GM21367 (cell line): ENCODE results near the gene RASSF4.

Source experiments
- ATAC-seq: cut with Tn5 transposase; IDR thresholded peaks from one replicate; pipeline ENCODE4 v1.9.1; 2021; ENCODE audit not compliant: unreplicated experiment

Gene RASSF4

DNA sequence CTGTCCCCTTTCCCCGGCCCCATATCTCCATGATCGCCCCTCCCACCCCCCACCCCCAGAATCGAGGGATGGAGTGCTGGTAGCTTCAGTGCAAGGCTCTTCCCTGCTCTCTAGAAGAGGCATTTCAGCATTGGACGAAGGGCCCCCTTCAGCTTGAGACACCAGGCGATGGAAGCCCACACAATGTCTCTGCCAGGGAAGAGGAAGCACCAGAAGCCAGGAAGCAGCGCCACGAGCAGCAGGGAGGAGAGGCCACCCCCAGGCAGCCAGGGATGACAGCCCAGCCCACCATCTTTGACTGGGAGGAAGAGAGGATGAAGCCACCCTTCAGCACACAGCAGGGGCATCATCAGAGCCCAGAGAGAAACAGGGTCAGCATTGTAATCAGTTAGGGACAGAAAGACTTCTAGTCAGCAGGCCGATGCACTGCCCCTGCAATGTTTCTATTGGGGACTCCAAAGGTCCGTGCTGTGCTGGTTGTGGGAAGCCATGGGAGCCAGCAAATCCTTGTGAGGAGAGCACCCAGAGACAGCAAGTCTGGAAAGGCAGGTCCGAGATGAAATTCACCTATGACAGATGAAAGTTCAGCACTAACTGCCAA lies 32.8 kb upstream of the RASSF4 start:
- ATAC-seq, result no peak

DNA sequence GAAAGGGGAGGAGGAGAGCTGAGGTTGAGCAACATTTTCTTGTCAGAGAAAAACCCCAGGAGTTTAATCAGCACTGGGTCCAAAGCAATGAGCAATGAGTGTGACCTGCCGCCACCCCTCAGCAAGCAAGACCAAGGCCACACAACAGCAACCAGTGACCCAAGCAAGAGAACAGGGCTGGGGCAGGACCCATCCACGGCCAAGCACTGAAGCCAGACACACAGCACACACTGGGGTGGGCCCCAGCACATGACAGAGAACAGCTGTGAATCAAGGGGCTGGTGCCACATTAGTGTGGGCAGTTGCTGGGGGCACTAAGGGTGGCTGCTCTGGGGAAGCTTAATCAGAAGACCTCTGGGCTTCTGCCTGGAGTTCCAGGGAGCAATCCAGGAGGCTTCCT lies 32.2 kb upstream of the RASSF4 start:
- no peak for ATAC-seq

DNA sequence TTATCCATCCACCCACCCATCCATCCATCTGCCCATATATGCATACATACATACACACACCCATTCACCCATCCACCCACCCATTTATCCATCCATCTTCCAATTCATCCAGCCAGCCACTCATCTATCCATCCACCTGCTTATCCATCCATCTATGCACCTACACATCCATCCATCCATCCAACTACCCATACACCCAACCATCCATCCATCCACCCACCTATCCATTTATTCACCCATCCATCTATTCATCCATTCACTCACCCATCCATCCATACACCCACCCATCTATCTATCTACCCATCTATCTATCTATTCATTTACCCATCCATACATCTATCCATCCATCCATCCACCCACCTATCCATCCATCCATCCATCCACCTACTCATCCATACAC lies 31.1 kb upstream of the RASSF4 start:
- no peak for ATAC-seq

DNA sequence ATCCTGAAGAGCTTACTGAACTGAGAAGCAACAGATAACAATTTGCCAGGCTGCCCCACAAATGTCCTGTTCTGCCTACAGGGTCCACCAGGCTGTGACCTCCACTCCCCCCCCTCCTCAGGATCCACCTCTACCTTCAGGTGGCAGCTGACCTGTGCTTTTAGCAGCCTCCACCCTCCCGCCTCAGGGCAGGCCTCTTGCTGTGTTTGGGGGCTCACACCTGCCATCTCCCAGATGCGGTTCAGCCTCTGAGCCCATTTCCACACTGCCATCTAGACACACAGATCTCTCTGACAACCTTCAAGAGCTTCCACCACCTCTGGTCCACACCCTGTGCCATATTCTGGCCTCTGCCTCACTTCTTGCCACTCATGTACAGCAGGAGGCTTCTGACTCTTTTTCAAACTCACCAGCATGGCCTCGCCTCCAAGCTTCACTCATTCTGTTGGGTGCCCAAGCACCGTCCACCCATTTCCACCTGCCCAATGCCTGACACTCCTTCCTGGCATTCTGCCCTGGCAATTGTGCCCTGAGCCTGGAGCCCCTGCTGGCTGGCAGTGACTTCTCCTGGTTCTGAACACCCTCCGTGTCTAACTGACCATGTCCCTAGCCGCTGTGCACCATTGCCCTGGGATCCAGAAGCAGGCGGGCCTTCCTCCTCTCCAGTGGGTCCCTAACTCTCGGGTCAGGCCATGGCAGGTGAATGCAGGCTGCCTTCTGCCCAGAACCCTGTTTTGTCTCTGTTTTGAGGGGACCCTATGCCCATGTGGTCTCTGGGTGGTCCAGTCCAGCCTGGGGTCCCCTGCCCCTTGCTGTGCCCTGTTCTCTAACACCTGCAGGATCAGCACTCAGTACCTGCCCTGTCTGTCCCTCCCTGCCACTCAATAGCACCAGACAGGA lies 30.0 kb upstream of the RASSF4 start:
- no peak for ATAC-seq

DNA sequence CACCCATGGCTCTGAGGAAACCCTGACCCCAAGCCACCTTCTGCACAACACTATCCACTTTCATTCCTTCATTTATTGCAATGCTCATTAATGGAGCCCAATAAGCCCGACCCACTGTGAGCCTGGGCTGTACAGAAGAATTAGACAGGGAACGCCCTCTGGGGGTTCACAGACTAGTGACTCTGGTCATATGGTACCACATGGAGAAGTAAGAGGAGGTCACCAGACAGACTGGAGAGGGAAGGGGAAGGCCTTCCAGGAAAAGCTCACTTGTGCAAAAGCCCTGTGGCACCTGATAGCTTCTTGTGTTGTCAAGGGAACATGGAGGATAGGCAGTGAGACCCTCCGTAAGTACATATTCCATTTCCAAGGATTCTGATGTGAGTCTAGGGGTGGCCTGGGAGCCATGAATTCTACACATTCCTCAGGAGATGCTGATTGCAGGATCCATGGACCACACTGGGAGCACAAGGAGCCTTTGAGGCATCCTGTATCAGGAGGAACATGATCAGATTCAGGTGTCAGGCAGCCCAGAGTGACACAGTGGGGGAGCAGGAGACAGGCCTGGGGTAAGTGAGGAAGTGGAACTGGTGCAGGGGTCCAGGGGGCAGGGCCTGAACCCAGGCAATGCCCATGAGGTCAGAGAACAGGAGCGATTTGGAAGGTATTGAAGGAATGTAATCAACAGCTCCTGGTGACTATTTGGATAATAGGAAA lies 28.5 kb upstream of the RASSF4 start:
- no peak for ATAC-seq

DNA sequence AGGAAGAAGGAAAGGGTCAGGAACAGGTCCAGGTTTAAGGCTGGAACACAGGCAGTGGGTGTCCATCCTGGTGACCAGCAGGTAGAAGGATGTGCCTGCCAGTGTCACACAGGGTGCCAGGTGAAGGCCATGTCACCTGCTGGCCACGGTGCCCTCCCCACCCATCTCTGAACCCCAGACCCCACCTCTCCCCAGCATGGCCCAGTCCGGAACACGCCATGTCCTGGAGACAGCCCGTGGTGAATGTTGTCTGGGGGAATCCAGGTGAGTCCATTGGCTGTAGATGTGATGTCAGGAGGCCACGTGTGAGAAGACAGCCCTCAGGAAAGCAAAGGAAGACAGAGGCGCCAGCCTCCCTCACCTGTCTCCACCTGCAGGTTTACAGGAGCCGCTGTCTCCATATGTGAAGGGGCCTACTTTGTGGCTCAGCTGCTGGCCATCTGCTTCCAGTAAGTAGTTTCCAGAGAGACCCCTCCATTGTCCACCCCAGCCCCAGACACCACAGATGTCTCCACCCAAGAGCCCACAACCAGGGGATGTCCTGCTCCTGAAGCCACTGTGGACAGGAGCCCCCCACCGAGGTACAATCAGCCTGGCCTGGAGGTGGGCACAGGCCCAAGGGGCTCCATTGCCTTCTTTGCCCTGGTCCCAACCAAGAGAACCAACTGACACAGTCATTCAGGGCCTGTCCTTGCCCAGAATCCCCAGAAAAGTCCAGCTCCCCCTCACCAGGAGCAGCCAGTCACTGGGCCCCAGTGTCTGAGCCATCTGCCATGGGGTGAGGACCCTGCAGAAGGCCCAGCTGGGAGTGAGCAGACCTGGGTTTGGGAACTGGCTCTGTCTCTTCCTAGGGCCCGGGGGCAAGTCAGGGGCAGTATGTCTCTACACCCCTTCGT lies 27.7 kb upstream of the RASSF4 start:
- ATAC-seq, result no peak

DNA sequence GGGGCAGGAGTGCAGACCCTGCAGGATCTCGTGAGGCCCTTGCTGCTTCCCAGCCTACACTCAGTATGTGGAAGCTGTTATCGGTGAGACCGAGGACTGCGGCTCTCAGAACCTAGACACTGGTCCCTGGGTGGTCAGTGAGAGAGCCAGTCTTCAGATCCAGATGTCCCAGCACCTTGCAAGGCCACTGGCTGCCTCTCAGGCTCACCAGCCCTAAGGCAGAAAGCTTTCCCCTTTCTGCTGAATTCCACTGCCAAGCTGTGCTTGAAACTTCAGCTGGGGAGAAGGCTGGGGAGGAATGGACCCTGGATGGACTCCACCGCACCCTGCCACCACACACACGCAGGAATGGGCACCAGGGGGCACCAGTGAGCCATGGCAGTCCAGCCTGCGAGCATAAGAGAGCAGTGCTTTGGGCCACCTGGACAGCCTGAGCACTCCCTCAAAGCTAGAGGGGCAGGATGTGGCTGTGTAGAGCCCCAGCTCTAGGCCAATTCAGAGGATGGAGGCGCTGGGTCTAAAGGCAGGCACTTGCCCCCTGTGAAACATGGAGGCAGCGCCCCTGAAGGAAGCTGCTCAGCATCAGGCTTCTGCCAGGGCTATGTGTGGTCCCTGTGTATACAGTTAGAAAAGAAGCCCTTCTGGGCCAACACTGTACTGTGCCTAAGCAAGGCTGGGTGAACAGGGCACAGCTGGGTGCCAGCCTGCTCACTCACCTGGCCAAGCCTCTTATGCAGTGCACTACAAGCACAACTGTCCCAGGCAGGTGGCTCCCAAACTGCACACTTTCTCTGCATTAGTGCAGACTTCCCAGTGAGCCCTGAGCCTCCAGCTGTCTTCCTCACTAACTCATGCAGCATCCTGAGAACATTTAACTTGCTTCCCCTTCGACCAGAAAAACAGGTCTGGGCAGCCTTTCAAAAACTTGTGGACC lies 26.8 kb upstream of the RASSF4 start:
- peak; percentile 96 for ATAC-seq

DNA sequence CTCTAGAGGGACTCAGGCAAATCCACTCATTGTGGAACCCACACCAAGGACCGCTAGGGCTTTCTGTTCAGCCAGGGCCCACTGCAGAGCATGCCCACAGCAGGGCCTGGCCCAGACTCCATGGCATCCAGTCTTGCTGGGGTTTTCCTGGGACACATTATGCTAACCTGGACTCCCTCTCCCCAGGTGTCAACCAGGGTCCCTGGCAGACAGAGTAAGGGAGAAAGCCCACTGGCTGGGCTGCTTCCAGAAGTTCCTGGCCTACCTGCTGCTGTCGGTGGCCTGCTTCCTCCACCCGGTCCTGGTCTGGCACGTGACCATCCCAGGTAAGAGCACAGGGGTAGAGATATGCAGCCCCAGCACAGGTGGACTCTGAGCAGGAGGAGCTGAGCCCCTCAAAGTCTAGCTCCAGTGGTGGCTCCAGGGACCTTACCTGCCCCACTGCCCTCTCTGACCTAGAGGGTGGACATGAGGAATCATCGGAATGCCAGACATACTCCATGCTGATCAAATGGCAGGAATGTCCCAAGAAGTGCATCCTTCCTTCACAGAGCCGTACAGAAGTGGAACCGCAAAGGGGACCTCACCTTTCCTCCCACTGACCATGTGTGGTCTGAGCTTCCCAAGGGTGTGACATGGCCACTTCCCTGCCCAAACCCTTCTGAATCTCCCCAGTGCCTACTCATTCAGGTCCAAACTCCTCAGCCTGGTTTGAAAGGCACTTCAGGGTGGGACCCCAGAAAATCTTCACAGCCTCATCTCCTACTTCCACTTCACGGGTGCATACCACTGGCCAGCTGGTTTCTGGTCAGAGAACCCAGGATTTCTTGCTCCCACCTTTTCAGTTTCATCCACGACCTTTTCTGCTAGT lies 25.9 kb upstream of the RASSF4 start:
- ATAC-seq, result no peak

DNA sequence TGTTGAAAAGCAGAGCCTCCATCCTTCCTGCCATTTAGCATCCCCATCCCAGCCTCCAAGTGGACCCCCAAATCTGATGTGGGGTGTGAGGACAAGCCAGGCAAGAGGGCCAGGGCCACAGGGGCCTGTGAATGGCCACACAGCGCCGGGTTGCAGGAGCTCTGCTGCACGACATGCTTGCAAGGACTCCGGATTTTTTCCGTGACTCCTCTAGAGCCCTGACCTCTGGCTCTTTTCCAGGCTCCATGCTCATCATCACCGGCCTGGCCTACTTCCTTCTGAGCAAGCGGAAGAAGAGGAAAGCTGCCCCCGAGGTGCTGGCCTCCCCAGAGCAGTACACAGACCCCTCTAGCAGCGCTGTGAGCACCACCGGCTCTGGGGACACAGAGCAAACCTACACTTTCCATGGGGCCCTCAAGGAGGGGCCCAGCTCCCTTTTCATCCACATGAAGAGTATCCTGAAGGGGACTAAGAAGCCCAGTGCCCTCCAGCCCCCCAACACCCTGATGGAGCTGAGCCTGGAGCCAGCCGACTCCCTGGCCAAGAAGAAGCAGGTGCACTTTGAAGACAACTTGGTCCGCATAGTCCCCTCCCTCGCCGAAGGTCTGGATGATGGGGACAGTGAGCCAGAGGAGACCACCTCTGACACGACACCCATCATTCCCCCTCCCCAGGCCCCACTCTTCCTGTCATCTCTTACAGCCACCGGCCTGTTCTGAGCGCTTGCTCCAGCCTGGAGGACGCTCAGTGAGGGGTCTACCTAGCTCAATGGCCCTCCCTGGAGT lies 25.0 kb upstream of the RASSF4 start:
- no peak for ATAC-seq

DNA sequence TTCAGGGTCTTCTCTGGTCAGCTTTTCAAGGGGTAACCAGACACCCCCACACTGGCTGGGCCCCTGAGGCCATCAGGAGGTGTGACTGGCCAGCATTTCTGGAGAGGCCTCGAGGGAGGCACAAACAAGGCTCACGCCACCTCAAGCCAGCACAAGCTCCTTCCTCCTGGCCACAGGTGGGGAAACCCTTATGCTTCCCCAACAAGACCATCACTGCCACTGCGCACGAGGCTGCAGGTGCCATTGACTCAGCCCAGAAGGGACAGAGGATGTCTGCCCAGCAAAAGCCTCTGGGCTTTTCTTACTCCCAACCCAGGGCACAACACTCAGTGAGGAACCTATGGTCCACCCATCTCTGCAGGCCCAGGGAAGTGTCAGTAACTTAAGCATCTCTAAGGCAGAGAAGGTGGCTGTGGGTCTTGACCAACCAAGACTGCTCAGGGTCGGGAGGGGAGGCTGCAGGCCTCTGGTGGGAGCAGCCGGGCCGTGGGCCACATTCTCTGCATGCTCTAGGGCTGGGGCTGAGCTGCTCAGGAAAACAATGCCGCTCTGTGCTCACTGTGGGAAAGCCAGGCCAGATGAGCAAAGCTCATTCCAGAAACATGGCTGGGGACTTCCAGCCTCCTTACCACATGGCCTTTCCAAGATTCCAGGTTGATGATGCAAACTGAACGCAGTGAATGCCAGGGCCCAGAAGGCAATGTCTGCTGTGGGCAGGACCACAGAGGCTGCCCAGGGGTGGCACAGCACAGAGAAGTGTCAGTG lies 24.2 kb upstream of the RASSF4 start:
- ATAC-seq, result no peak

DNA sequence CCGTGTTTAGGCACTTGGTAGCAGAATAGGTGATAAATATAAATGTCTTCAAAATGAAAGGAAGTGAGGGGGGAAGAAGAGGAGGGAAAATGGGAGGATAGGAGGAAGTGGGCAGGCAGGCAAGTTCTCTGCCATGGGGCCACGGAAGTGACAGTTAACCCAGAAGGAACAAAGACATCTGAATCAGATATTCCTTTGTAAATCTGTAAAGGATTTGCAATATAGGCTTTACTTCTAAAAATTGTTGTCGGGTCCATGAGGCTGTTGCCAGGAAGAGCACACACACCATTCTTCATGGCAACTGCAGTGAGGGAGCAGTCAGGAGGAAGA lies 23.7 kb upstream of the RASSF4 start:
- ATAC-seq, result no peak

DNA sequence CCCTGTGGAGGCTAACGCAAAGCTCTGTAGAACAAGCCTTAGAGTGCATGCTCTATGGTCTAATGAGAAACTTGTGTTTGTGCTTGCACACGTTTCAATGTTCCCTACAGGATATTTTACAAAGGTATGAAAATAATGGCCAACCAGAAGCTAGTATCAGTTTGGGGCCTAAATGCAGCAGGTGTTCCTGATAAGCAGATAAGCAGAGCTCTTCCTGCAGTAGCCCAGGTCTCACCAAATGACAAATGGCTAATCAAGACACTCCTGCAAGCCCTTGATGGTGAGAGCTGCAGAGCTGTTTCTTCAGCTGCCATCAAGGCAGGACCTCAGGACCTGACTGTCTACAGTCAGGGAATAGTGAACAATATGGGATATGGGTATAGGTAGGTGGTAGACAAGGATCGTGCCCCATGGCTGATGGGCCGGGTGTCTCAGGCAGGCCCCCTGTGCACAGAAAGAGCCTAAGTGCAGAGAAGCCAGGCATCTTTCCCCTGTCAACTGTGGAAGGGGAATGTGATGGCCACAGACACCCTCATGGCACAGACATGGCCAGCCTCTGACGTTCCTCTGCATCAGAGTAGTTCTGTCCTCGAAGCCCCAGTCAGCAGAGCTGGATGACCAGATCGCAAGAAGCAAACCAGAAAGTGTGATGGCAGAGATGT lies 23.2 kb upstream of the RASSF4 start:
- no peak for ATAC-seq

DNA sequence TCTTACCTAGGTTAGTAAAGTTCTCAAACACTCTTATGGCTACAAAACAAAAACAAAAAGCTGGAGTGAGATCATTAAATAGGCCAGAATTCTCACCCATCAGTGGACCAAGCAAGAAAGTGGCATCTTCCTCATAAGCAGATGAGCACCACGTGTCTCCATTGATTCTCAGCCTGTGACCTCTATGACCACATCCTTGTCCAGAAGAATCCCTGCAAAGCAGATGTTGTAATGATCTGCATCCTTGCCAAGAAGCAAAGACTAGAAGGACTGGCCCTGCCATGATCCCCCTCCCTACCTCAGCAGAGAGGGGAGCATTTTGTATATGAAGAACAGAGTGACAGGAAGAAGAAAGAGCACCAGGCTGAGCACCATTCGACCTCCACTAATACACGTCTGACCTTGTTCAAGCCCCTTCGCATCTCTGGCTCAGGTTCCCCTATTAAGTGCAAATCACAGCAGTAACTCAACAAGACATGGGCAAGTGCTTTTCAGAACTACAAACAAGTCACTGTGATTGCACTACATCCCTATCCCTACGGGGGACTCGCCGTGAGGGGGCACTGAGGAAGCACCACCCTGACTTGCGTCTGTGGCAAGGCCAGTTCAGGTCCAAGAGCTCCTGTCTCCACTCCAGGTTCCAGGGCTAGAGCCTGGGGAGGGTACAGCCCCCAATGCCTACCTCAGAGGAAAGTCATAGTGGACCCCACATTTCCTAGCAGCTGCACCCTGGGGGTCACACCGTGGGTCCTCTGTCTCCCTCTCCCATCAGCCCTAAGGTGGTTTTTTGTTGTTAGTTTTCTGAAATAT lies 22.2 kb upstream of the RASSF4 start:
- ATAC-seq, result no peak

DNA sequence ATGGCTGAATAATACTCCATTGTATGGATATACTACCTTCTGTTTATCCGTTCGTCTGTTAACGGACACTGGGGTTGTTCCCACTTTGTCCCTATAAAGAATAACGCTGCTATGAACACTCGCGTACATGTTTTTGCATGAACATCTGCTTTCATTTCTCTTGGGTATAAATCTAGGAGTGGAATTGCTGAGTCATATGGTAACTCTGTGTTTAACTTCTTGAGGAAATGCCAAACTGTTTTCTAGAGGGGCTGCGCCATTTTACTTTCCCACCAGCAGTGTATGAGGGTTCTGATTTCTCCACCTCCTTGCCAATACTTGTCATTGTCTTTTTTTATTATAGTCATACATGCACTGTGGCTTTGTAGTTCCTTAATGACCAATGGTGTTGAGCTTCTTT lies 20.6 kb upstream of the RASSF4 start:
- no peak for ATAC-seq

DNA sequence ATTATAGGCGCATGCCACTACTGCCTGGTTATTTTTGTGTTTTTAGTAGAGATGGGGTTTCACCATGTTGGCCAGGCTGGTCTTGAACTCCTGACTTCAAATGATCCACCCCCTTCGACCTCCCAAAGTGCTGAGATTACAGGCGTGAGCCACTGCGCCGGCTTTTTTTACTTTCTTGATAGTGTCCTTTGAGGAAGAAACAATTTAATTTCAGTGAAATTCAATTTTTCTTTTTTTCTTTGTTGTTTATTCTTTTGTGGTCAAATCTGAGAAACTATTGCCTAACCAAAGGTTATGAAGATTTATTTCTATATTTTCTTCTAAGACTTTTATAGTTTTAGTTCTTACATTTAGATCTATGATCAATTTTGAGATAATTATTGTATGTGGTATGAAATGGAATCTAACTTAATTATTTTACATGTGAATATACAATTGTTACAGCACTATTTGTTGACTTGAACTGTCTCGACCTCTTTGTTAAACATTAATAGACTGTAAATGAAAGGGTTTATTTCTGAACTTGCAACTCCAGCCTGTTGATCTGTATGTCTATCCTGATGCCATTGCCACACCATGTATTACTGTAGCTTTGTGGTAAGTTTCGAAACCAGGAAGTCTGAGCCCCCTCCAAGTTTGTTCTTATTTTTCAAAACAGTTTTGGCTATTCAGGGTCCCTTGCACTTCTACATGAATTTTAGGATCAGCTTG lies 19.8 kb upstream of the RASSF4 start:
- ATAC-seq, result no peak

DNA sequence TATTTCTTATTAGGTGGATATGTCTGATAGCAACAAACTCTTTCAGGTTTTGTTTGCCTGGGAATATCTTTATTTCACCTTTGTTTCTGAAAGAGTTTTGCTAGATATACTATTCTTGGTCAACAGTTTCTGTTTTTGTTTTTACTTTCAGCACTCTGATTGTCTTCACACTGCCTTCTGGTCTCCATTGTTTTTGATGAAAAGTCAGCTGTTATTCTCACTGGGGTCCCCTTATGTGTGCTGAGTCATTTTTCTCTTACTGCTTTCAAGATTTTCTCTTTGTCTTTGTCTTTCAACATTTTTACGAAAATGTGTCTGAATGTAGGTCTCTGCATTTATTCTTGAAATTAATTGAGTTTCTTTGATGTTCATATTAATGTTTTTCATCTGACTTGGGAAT lies 15.2 kb upstream of the RASSF4 start:
- no peak for ATAC-seq
